Stimulated activated CD8-positive, alpha-beta memory T cell treated with anti-CD3 and anti-CD28 coated beads, Interleukin-15, amount 100 ng/mL, for 1 hour (primary cell): Measurements from ENCODE around the gene KCNAB2.

ENCODE experiments used
- DNase-seq: peaks from one replicate; pipeline ENCODE4 v3.0.0-alpha.2; 2020; ENCODE audit warnings: low read depth

The KCNAB2 gene

DNA sequence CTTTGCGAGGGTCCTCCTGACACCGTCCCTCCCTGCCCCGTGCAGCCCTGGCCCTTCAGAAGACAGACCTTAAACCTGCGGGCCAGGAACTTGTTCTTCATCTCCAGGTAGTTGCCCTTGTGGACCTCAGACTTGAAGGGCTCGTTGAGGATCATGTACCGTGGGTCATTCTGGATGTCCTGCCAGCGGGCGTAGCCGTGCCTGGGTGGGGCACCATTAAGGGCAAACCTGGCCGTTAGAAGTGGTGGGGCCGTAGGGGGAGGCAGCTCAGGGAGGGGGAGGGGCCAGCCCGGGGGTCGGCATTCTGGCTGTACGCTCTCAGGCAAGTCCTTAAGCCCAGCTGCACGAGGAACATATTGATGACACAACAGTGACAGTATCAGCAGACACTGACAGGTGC, 64.6 kb downstream of the KCNAB2 start:
- DNase-seq, result no peak

DNA sequence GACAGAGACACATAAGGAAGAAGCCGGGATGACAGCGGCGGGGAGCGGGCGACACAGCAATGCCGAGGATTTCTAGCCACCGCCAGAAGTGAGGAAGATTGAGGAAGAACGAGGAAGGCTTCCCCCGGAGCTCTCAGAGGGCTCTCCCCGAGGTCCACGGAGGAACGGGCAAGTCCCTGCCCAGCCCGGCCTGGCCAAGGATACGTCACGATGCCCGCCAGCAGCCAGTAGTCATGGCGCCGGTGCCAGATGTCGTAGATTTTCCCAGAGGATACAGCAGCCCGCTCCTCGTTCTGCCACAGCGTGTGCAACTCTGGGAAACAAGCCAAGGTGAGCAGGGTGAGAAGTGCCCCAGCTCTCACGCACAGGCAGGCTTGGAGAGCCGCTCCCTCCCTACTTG, 65.9 kb downstream of the KCNAB2 start:
- no peak for DNase-seq

DNA sequence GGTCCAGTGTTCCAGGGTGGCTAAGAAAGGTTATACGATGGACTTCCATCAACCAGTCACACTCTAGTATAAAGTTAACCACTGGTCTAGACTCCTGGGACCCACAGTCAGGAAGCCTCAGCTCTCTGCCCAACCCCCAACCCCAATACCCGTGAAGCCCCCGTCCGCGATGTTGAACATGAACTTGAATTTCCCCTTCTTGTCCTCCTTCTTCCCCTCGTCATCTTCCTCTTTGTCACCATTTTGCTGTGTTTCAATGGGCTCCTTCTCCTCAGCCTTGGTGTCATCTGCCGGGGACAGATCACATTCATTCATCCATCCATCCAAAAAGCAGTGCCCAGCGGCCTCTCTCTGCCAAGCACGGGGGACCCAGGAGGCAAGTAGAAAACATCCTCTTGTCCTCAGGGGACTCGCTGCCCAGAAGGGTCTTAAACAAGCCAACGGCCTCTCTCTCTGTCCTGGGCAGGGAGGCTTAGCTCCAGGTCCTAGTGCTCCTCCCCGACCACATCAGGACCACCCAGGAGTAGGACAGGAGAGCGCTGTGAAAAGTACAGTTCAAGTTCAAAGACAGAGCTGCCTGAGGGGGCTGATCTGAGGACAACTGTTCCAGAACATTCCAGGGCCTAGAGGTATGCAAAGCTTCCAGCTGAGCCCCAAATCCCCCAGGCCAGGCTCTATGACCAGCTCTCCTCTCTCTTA, 66.5 kb downstream of the KCNAB2 start:
- no peak for DNase-seq

DNA sequence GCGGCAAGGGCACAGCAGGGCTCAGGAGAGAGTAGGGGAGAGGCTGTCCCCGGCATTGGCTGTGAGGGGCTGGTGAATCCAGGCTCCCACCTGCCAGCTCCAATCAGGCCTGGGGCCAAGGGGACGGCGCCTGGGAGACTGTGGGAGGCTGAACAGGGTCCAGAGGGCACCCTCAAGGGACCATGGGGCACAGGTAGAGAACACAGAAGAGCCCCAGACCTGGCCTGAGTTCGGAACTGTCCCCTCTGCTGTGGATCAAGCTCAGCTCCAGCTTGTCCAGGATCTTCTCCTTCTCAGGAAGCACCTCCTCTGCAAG, 67.0 kb downstream of the KCNAB2 start:
- DNase-seq, result no peak

DNA sequence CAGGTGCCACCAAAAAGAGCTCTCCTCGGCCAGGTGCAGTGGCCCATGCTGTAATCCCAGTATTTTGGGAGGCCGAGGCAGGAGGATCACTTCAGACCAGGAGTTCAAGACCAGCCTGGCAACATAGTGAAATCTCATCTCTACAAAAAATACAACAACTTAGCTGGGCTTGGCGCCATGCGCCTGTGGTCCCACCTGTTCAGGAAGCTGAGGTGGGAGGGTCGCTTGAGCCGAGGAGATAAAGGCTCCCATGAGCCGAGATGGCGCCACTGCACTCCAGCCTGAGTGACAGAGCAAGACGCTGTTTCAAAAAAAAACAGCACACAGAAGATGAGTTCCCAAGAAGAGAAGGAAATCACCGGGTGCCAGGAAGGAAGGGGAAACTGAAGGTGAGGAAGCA, 67.4 kb downstream of the KCNAB2 start:
- no peak for DNase-seq

DNA sequence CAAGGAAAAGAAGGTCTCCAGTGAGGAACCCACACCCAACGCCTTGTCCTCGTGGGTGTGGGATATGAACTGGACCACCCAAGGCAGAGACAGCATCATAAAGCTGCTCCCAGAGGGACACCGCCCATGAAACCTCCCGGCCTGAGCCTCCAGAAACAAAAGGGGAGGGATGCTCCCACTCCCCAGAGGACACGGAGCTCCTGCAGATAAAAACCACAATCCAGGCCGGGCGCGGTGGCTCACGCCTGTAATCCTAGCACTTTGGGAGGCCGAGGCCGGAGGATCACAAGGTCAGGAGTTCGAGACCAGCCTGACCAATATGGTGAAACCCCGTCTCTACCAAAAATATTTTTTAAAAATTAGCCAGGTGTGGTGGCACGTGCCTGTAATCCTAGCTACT, 68.1 kb downstream of the KCNAB2 start:
- no peak for DNase-seq

DNA sequence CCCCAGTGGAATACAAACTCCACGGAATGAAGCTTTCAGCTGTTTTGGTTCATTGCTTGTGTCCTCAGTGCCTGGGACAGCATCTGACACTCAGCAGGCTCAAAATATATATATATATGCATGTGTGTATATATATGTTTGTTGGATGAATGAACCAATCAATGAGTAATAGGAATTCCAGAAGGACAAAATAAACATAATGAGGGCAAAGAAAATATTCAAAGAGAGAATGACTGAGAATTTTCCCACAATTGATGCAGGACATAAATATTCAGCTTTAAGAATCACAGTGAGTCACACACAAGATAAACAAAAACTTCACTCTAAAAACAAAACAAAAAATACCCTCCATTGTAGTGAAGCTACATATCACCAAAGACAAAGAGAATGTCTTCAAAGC, 70.4 kb downstream of the KCNAB2 start:
- DNase-seq, result no peak

DNA sequence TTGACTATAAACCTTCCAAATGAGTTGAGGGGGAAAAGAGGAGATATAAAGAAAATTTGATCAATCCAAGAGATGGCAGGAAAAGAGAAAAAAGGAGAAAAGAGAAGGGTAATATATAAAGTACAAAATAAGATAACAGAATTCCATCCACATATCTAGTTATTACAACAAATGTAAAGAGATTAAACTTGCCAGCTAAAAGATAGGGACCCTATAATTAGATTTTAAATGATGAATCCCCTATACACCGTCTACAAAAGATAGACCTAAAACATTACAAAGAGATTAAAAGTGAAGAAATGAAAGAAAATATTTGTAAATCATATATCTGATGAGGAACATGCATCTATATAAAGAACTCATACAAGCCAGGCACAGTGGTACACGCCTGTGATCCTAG, 71.4 kb downstream of the KCNAB2 start:
- no peak for DNase-seq

DNA sequence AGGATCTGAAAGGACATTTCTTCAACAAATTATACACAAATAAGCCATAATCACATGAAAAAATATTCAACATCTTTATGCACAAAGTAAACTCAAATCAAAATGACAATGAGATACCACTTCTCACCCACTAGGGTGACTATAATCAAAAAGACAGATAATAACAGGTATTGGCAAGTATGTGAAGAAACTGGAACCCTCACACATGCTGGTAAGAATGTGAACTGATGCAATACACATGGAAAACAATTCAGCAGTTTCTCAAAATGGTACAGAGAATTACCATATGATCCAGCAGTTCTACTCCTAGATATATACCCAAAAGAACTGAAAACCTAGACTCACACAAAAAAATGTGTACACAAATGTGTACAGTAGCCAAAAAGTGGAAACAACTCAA, 71.9 kb downstream of the KCNAB2 start:
- DNase-seq, result no peak

DNA sequence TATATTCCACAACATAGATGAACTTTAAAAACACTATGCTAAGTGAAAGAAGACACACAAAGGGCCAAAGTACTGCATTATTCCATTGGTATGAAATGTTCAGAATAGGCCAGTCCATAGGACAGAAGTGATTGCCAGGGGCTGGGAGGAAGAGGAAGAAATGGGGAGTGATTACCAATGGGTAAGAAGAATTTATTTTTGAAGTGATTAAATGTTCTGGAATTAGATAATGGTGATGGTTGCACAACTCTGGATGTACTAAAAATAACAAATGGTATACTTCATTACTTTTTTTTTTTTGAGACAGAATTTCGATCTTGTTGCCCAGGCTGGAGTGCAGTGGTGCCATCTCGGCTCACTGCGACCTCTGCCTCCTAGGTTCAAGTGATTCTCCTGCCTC, 72.7 kb downstream of the KCNAB2 start:
- no peak for DNase-seq

DNA sequence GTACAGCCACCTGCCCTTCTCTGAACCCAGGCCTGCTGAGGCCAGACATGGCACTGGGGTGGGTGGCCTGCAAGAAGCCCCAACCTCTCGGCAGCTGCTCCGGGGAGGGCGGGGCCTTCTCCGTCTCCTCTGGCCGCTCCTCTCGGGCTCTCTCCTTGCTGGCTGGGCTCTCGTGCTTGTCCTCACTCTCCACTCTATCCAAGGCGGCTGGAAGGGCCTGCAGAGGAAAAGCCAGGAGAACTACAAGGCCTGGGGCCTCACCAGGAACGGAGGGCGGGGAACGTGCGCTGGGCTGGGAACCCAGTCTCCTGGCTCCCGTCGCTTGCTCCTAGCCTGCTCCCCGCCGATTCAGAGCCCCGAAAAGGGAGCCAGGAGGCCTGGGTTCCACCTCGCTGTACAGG, 75.3 kb downstream of the KCNAB2 start:
- no peak for DNase-seq

DNA sequence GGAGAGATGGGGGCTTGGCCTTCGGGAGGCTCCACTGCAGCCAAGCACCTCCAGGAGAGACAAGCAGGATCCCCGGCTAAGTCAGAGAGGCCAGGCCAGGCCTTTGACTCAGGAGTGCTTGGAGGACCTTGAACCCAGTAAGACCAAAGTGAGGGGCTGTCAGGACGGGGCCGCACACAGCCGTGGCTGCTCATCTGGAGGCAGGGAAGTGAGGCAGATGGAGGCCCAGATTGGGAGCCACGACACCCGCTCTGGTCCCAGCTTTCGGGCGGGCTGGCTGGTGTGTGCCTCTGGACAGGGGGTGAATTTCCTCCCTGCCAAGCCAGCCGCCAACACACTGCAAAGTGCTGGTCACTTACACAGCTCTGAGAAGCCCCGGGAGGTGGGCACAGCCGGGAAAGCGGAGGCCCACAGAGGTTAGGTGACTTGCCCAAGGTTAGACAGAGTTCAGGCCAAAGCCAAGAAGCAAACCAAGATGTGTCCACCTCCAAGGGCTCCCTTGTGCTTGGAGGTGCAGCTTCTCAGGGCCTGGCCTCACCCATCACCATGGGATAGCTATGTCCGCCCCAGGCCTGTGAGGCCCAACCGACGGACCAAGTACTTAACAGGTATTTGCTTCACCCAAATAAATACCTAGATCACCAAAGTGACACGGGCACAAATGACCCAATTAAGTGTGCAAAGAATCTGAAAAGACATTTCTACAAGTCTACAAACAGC, 76.1 kb downstream of the KCNAB2 start:
- no peak for DNase-seq

DNA sequence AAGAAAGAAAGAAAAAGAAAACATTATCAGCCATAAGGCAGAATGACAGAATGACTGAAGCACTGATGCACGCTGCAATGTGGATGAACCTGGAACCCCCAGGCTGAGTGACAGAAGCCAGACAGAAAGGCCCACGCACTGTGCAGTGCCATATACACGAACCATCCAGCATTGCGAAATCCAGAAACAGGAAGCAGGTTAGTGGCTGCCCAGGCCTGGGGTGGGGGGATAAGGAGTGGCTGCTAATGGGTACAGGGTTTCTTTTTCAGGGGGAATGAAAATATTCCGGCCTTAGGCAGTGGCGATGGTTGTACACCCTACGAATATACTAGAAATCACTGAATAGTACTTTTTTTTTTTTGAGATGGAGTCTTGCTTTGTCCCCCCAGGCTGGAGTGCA, 77.4 kb downstream of the KCNAB2 start:
- DNase-seq, result no peak

DNA sequence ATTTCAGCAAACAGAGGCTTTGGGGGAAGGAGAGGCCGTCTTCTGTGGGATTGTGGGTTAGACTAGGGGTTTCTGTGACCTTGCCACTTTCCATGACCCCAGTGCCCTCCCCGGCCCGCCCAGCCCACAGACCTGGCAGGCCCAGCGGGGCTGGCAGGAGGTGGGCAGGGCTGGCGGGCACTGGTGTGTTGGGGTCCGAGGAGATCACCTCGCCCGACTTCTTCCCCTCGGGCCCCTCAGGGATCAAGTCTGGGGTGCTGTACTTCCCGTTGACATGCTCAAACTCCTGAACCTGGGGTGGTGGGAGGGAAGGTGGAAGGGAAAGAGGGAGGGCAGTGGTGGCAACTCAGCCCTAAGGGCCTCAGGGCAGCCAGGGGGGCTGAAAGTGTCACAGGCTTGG, 78.1 kb downstream of the KCNAB2 start:
- no peak for DNase-seq

DNA sequence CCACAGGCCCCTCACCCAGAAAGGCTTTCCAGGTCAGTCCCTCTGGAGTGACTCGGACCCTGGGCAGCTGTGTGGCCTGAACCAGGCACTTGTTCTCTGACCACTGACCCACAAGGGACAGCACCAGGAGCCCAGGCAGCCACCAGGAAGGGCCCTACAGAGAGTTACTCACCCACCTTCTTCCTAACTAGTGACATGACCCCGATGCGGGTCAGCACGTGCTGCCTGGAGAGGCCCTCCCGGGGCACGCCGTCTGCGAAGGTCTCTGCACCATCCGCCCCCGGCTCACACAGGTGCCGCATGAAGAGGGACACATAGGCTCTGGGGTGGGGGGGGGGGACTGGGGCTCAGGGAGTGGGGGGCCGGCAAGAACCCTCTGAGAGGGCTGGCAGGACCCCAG, 78.7 kb downstream of the KCNAB2 start:
- DNase-seq, result no peak

DNA sequence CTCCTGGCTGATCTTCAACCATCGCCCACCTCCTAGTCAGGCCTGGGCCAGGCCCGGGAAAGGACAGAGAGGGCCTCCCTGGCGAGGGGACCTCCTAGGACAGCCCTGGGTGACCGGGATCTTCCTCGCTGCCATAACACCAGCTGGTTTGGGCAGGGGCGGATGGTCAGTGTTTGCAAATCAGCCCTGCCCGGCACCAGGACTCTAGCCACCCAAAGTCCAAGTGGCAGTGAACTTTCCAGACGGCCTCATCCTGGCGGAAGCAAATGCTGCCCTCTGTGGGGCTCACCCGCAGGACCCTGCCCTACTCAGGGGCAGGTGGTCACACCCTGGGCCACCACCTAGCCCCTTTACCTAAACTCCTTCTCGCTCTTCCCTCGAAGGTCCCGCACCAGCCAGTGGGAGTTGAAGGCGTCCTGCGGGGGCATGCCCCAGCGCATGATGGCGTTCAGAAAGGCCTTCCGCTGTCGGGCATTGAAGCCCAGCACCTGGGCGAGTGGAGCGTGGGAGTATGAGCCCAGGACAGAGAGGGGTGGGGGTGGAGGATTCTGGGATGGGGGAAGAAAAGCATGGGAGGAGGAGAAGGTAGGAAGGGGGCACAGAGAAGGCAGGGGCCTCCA, 79.2 kb downstream of the KCNAB2 start:
- no peak for DNase-seq

DNA sequence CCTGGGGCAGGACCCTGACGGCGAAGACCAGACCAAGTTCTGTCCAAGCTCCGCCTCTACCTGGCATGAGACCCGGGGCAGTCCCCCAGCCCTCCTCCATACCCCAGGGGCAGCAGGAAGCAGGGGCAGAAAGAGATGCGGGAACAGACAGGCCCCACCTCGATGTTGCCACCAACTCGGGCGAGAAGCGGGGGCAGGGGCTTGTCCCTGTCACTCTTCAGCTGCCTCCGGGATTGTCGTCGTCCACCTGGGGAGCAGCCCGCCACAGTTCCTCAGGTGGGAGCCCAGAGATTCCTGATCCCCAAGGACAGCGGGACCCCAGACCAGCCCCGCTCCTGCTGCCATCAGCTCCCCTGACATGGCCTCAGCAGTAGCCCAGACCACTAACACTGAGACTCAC, 79.7 kb downstream of the KCNAB2 start:
- no peak for DNase-seq

DNA sequence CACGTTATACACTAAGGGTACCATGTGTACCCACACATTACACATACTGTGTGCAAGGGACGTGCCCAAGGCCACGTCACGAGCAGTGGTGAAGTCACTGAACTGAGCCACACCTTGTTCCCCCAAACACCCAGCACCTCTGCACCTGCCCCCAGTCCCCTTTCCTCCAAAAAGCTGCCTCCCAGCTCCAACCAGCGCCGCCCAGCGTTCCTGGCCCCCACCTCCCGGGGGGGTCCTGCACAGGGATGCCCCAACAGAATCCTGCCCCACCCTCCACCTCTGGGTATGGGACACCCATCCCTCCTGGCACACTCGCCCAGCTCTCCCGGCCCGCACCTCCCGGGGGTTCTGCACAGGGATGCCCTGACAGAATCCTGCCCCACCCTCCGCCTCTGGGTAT, 80.3 kb downstream of the KCNAB2 start:
- DNase-seq, result no peak

DNA sequence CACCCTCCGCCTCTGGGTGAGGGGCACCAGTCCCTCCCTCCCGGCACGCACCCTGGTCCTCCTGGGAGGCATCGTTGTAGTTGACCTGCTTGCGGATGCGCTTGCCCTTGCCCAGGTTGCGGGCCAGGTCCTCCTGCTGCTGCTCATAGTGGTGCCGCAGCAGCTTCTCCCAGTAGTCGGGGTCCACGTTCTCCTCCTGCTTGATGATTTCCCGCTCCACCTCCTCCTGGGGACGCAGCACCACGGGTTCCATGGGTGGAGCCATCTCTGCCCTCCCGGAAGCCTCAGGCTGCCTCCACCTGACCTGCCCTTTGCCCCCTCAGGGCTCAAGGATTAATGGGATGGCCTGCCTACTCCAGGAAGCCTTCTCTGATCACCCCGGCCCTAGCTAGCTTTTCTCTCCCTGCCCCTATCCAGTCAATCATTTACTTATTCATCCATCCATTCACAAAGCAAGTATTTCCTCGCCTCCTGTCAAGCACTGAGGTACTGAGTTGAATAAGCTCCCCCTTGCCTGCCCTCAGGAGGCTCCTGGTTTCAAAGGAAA, 80.9 kb downstream of the KCNAB2 start:
- DNase-seq, result no peak

DNA sequence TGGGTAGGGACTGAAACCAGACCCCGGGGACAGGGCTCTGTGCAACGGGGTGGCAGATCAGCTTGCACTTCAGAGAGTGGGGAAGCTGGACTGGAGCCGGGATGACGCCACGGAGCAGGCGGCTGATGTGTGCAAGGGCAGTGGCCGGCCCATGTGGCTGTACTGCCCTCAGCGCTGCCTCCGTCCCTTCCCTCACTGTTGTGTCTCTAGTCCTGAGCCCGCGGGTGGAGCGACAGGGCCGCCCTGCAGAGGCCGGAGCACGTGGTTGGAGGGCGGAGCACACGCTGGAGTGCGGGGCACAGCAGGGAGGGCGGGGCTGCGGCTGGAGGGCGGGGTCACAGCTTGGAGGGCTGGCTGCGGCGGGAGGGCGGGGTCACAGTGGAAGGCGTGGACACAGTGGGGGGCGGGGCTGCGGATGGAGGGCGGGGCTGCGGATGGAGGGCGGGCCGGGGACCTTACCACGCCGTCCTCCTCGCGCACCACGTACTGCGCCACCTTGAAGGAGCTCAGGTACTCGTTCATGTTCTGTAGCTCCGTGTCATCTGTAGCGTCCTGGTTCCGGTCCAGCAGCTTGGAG, 82.0 kb downstream of the KCNAB2 start:
- peak; percentile 27 for DNase-seq

DNA sequence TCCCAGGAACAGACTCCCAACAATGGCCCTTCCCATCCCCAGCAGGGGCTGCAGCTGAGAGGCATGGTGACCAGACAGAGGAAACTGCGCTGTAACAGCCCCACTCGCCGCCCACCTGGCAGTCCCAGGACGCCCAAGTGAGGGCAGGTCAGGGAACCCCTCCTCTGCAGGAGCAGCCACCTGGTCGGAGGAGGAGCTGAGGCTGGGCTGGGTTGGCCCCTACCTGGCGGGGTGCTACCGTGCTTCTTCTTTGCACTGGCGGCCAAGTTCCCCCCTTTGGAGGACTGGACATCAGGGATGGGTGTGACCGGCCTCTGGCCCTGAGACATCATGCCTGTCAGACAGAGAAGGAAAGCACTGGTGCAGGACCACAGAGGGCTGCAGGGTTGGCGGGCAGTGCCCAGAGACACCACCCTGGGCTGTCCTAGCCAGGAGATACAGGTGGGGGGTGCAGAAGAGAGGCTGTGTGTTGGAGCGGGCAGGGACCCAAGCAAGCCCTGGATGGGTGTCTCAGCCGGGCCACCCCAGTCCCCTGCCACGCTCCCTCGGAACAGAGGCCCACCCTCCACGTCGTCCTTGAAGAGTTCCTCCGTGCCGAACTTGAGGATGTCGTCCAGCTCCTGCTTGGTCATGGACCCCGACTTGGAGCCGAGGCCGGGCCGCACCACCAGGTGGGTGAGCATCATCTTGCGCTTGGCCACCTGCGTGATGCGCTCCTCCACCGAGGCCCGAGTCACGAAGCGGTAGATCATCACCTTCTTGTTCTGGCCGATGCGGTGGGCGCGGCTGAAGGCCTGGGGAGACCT, 82.8 kb downstream of the KCNAB2 start:
- DNase-seq, result no peak

DNA sequence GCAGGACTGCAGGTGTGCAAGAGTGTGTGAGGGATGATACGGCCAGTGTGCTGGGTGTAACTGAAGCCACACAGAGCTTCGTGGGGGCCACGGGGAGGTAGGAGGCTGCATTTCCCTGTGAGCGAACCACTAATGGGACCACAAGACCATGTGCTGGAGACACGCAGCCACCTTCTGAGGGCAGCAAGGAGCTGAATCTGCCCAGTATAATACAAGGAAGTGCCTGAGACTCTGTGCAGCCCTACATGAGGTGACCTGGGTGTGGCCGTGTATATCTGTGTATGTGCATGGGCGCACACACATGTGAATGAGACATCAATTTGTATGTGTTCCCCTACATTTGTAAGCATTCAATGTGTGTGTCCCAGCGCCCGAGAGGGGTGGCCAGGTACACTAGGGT, 83.6 kb downstream of the KCNAB2 start:
- no peak for DNase-seq
